ENCODE measurements around the gene UNC5B.

Gene UNC5B

GRCh38 chr10:71232089-71232998, 20.0 kb downstream of the UNC5B start:
- Mint-ChIP-seq H3K36me3 (ENCODE audit: insufficient read depth) (no peaks in the 10 kb centered on the region), H3K27me3 (peaks cover 9% of the 10 kb centered on the region), H3K4me3 (no peak overlapping the region), H3K4me1 (no peaks in the 10 kb centered on the region), H3K9me3 (no peaks in the 10 kb centered on the region), H3K27ac (ENCODE audit: low read depth) (no peak overlapping the region)
- no peak for DNase-seq (ENCODE audit: low spot score in 2 of 2)
- no peak for ATAC-seq (replicated peaks; ENCODE audit: extremely low read depth, poor library complexity, severe bottlenecking)

DNA sequence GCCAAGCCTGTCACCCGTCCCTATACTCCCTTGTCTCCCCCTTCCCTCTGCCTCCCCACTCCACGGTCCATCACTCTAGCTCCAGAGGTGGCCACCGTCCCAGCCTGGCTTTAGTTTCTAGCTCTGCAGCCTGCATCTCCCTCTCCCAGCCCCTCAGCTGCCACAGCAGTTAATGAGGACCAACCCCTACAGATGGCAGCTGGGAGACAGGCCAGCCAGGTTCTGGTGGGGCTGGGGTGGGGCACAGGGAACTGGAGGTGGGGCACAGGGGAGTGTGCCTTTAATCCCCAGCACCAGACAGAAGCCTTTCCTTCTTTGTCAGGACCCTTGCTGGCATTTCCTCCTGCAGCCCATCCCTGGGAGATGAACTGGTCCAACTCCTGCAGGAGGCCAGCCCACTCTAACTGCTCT, 21.1 kb downstream of the UNC5B start:
- Mint-ChIP-seq H3K4me1 (no peaks in the 10 kb centered on the region), H3K4me3 (no peak overlapping the region), H3K36me3 (ENCODE audit: insufficient read depth) (no peaks in the 10 kb centered on the region), H3K27ac (ENCODE audit: low read depth) (no peak overlapping the region), H3K9me3 (no peaks in the 10 kb centered on the region), H3K27me3 (peaks cover 9% of the 10 kb centered on the region)
- ATAC-seq (replicated peaks; ENCODE audit: extremely low read depth, poor library complexity, severe bottlenecking) (no peak), DNase-seq (ENCODE audit: low spot score in 2 of 2) (no peak)

DNA sequence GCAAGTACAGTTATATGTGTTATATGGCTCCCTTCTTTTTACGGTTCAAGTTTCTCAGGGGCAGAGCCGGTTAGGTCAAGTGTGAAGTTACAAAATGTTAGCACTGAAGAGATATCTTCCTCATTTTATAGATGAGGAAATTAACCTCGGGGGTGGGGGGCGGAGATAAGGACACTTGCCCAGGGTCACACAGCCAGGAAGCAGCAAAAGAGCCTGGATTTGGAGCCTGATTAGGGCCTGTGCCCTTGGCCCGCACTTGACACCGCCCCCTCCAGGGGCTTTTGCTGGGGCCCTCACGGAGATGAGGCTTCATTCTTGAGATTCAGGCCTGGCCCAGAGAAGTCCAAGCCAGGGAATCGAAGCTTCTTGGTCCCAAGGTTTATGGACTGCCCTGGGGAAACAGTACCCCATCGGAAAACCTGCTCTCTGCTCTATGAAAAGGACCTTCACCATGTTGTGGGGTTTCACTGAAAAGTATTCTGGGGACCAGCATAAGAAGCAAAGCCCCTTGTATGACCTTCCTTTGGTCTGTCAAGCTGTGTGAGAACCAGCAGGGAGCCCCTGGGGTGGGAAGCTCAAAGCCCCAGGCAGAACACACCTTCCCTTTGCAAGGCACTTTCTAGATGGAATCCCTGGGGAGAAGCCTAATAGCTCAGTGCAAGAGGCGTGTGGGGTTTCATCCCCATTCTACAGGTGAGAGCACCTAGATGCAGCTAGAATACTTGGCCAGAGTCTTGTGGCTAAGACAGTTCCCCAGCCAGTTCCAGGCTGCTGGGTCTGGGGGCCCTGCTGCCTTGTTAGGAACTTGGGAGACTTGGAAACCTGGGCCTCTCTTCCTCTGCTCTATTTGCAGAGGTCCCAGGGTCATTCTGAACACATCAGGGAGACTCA, 21.9 kb downstream of the UNC5B start:
- peaks cover 9% of the 10 kb centered on the region for H3K27me3 Mint-ChIP-seq
- no peaks in the 10 kb centered on the region for H3K36me3 Mint-ChIP-seq (ENCODE audit: insufficient read depth)
- H3K4me3 Mint-ChIP-seq, result no peak overlapping the region
- DNase-seq (ENCODE audit: low spot score in 2 of 2) (no peak), ATAC-seq (replicated peaks; ENCODE audit: extremely low read depth, poor library complexity, severe bottlenecking) (no peak)
- H3K4me1 Mint-ChIP-seq, result no peaks in the 10 kb centered on the region
- H3K27ac Mint-ChIP-seq (ENCODE audit: low read depth), result no peak overlapping the region
- H3K9me3 Mint-ChIP-seq, result no peaks in the 10 kb centered on the region

GRCh38 chr10:71234970-71235685, 22.8 kb downstream of the UNC5B start:
- ATAC-seq (replicated peaks; ENCODE audit: extremely low read depth, poor library complexity, severe bottlenecking), result no peak
- H3K27ac Mint-ChIP-seq (ENCODE audit: low read depth), result no peak overlapping the region

GRCh38 chr10:71235808-71236207, 23.4 kb downstream of the UNC5B start:
- Mint-ChIP-seq H3K27ac (ENCODE audit: low read depth) (no peak overlapping the region), H3K4me3 (no peak overlapping the region)
- no peak for DNase-seq (ENCODE audit: low spot score in 2 of 2)

More at GRCh38 chr10:71234970-71235685, 22.8 kb downstream of the UNC5B start:
- H3K36me3 Mint-ChIP-seq (ENCODE audit: insufficient read depth), result no peaks in the 10 kb centered on the region
- no peaks in the 10 kb centered on the region for H3K4me1 Mint-ChIP-seq
- no peaks in the 10 kb centered on the region for H3K9me3 Mint-ChIP-seq
- DNase-seq (ENCODE audit: low spot score in 2 of 2), result no peak
- peaks cover 9% of the 10 kb centered on the region for H3K27me3 Mint-ChIP-seq
- no peak overlapping the region for H3K4me3 Mint-ChIP-seq

GRCh38 chr10:71236286-71236685, 23.9 kb downstream of the UNC5B start:
- H3K9me3 Mint-ChIP-seq, result no peaks in the 10 kb centered on the region
- H3K27ac Mint-ChIP-seq (ENCODE audit: low read depth), result no peak overlapping the region
- H3K27me3 Mint-ChIP-seq, result peaks cover 9% of the 10 kb centered on the region
- no peaks in the 10 kb centered on the region for H3K4me1 Mint-ChIP-seq
- DNase-seq (ENCODE audit: low spot score in 2 of 2) (no peak), ATAC-seq (replicated peaks; ENCODE audit: extremely low read depth, poor library complexity, severe bottlenecking) (no peak)
- H3K36me3 Mint-ChIP-seq (ENCODE audit: insufficient read depth), result no peaks in the 10 kb centered on the region
- H3K4me3 Mint-ChIP-seq, result no peak overlapping the region

More at GRCh38 chr10:71235808-71236207, 23.4 kb downstream of the UNC5B start:
- Mint-ChIP-seq H3K36me3 (ENCODE audit: insufficient read depth) (no peaks in the 10 kb centered on the region), H3K4me1 (no peaks in the 10 kb centered on the region), H3K9me3 (no peaks in the 10 kb centered on the region), H3K27me3 (peaks cover 9% of the 10 kb centered on the region)
- ATAC-seq (replicated peaks; ENCODE audit: extremely low read depth, poor library complexity, severe bottlenecking), result no peak

- Mint-ChIP-seq H3K4me1 (no peaks in the 10 kb centered on the region), H3K36me3 (ENCODE audit: insufficient read depth) (no peaks in the 10 kb centered on the region), H3K27ac (ENCODE audit: low read depth) (no peak overlapping the region), H3K27me3 (peaks cover 9% of the 10 kb centered on the region), H3K4me3 (no peak overlapping the region), H3K9me3 (no peaks in the 10 kb centered on the region)
- DNase-seq (ENCODE audit: low spot score in 2 of 2) (no peak), ATAC-seq (replicated peaks; ENCODE audit: extremely low read depth, poor library complexity, severe bottlenecking) (no peak)
These were observed 24.7 kb downstream of the UNC5B start for GRCh38 chr10:71236822-71237682.

DNA sequence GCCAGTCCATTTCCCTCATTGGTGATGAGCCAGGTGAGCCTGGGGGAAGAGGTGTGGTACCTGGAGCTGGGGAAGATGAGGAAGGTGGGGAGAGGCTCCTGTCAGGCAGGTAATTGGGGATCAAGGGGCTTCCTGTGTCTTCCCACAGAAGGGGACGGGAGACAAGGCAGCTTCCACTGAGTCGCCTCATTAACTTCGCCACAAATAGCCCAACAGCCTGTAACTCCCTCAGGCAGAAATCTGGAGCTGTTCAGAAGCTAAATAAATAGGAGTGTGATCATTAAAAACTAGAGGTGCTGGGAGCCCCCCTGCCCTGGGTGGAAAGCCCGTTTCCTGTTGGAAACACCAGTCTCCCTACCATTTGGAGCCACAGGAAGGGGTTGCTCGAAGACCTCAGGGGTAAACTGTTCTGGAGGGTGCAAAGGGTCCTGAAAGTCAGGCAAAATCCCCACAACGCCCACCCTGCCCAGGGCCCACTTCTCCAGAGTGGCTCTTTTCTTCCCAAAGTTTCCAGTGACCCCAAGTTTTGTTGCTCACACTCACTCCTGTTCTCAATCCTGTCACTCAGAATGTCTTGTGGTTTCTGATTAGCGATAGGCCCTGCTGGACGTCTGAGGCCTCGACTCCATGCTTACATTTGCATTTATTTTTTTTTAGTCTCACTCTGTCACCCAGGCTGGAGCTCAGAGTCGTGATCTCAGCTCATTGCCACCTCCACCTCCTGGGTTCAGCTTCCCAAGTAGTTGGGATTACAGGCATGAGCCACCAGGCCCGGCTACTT, 25.7 kb downstream of the UNC5B start:
- H3K36me3 Mint-ChIP-seq (ENCODE audit: insufficient read depth), result no peaks in the 10 kb centered on the region
- no peak overlapping the region for H3K4me3 Mint-ChIP-seq
- no peaks in the 10 kb centered on the region for H3K4me1 Mint-ChIP-seq
- no peaks in the 10 kb centered on the region for H3K9me3 Mint-ChIP-seq
- H3K27ac Mint-ChIP-seq (ENCODE audit: low read depth), result no peak overlapping the region
- peaks cover 9% of the 10 kb centered on the region for H3K27me3 Mint-ChIP-seq
- DNase-seq (ENCODE audit: low spot score in 2 of 2) (no peak), ATAC-seq (replicated peaks; ENCODE audit: extremely low read depth, poor library complexity, severe bottlenecking) (no peak)

GRCh38 chr10:71238626-71239025, 26.3 kb downstream of the UNC5B start:
- no peaks in the 10 kb centered on the region for H3K4me1 Mint-ChIP-seq
- H3K9me3 Mint-ChIP-seq, result no peaks in the 10 kb centered on the region
- no peaks in the 10 kb centered on the region for H3K36me3 Mint-ChIP-seq (ENCODE audit: insufficient read depth)
- H3K27me3 Mint-ChIP-seq, result peaks cover 3% of the 10 kb centered on the region
- DNase-seq (ENCODE audit: low spot score in 2 of 2) (no peak), ATAC-seq (replicated peaks; ENCODE audit: extremely low read depth, poor library complexity, severe bottlenecking) (no peak)
- H3K27ac Mint-ChIP-seq (ENCODE audit: low read depth), result no peak overlapping the region
- no peak overlapping the region for H3K4me3 Mint-ChIP-seq

DNA sequence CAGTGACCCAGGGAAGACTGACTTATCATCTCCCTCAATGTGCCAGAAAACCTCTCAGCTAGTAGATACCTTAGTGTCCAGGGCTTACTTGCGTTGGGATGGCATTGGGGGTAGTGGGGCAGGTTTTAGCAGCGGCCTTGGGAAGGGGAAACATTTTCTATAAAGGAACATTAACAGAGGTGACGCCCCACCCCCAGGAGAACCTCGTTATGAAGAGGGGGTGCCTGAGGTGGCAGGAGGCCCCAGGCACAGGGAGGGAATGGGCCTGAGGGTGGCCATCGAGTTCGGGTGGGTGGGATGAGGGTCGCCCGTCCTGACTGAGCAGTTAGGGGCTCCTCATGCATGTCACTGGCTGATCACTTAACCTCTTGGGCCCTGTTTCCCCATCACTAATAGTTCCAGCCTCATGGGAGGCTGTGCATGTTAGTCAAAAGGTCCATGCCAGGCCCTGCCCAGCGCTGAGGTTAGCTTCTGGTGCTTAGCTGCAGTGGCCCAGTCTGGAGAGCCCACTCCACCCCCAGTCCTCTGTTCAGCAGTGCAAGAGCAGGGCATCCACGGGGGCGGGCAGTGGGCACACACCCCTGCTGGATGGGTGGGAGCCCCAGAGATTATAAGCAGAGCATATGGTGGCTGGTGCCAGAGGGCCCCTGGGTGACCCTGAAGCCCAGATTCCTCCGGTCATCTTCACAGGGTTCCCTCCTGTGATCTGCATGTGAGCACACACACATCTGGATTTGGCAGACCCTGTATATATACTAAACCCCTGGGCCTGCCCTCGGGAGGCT, 27.0 kb downstream of the UNC5B start:
- Mint-ChIP-seq H3K27ac (ENCODE audit: low read depth) (no peak overlapping the region), H3K36me3 (ENCODE audit: insufficient read depth) (no peaks in the 10 kb centered on the region), H3K27me3 (no peaks in the 10 kb centered on the region), H3K4me1 (no peaks in the 10 kb centered on the region), H3K9me3 (no peaks in the 10 kb centered on the region), H3K4me3 (no peak overlapping the region)
- DNase-seq (ENCODE audit: low spot score in 2 of 2), result no peak
- ATAC-seq (replicated peaks; ENCODE audit: extremely low read depth, poor library complexity, severe bottlenecking), result no peak

Data from central memory CD8-positive, alpha-beta T cell (primary cell).